Testis (tissue), 3 donors: Measurements from ENCODE around the gene TELO2. TPM values are rescaled to one million over a fixed set of nuclear protein-coding genes. Genes with fewer than 3 reads are reported as not detected.

ENCODE experiments used
- DNase-seq: peaks from one replicate; pipeline ENCODE4 v3.0.0-alpha.2; 2019
- H3K27ac ChIP-seq, 2 donors: fragments of 200-600 bp; sonication (generic); one replicate each; pipeline ENCODE4 v1.5.1; 2019
- H3K27me3 ChIP-seq: fragments of 200-600 bp; sonication (generic); one replicate; pipeline ENCODE4 v1.5.1; 2019
- H3K36me3 ChIP-seq: fragments of 200-600 bp; sonication (generic); one replicate; pipeline ENCODE4 v1.5.1; 2017; ENCODE audit warnings: low read depth; ENCODE audit errors: missing control alignments
- H3K4me1 ChIP-seq: fragments of 200-600 bp; sonication (generic); one replicate; pipeline ENCODE4 v1.5.1; 2019
- H3K4me3 ChIP-seq, 2 donors: fragments of 200-600 bp; sonication (generic); one replicate each; pipeline ENCODE4 v1.5.1; 2017 to 2019
- H3K9me3 ChIP-seq: fragments of 200-600 bp; sonication (generic); one replicate; pipeline ENCODE4 v1.5.1; 2017
- CTCF ChIP-seq, 3 experiments: fragments of 450-650 bp in 2 of 3; fragments of 200-600 bp in 1 of 3; sonication (generic) in 1 of 3; IDR thresholded peaks; one replicate each; pipeline ENCODE4 v1.5.1; 2016 to 2019; ENCODE audit warnings: antibody characterized with exemption in 3 of 3, mild to moderate bottlenecking in 2 of 3, moderate library complexity in 1 of 3
- POLR2A ChIP-seq: fragments of 450-650 bp; IDR thresholded peaks from one replicate; pipeline ENCODE4 v1.6.1; 2017; ENCODE audit warnings: antibody characterized with exemption, mild to moderate bottlenecking, moderate library complexity
- WGBS, 2 donors: methylation state at CpG; one replicate each; pipeline ENCODE4 v1.1.5; 2018; 5-methylcytosine and 5-hydroxymethylcytosine counted together
- intact Hi-C: fragments of 100-400 bp; cut with DNase I; formaldehyde crosslinking; loops from one replicate; pipeline ENCODE4 v1.15.1; 2023; ENCODE audit warnings: low total_unique reads
- polyA plus RNA-seq: library from polyadenylated mRNA; stranded (reverse); fragments of 350-450 nt; fragmentation: Illumina TruSeq; extraction: RNeasy Lipid Tissue Mini Kit (QIAGEN cat#74804); gene quantifications from one replicate; pipeline ENCODE4 v1.2.3, GENCODE V29; 2014; ENCODE audit warnings: low read depth, low replicate concordance; ENCODE audit not compliant: insufficient read depth
- total RNA-seq, 2 donors: library from RNA; depleted of rRNA; stranded (reverse); fragments of >200 nt; gene quantifications; one replicate each; pipeline ENCODE4 v1.2.3, GENCODE V29; 2016

TELO2 gene
- total and polyA plus RNA-seq, 3 donors from 2014 or later: 25.7 to 46.0 (median 45.2) TPM

- TF ChIP-seq POLR2A (no peak), CTCF (IDR thresholded peaks at IDR 0.05) (no peak)
- H3K27me3 ChIP-seq: no peaks in the 10 kb centered on the region
- peak overlapping the region in 1 of 2 donors; percentile 36 for H3K4me3 ChIP-seq
- H3K36me3 ChIP-seq: no peaks in the 10 kb centered on the region
- WGBS, 2 donors: 54 to 87% methylated on average over 22 to 39 of the region's 39 CpGs
- peaks cover 15% of the 10 kb centered on the region for H3K4me1 ChIP-seq
- no peak overlapping the region for H3K27ac ChIP-seq
- H3K9me3 ChIP-seq: no peaks in the 10 kb centered on the region
- intact Hi-C loops: no loop called here
- DNase-seq: no peak
These were observed 2.2 kb downstream of the TELO2 start for GRCh38 chr16:1495211-1495888.

- peak overlapping the region in 1 of 2 donors; percentile 36 for H3K4me3 ChIP-seq
- TF ChIP-seq CTCF (IDR thresholded peaks at IDR 0.05) (no peak), POLR2A (no peak)
- H3K27me3 ChIP-seq: no peaks in the 10 kb centered on the region
- no peaks in the 10 kb centered on the region for H3K9me3 ChIP-seq
- 67 to 74% methylated on average over 15 to 25 of the region's 25 CpGs for WGBS, 2 donors
- H3K4me1 ChIP-seq: peaks cover 15% of the 10 kb centered on the region
- no peak overlapping the region for H3K27ac ChIP-seq
- H3K36me3 ChIP-seq: no peaks in the 10 kb centered on the region
- intact Hi-C loops: no loop called here
- DNase-seq: no peak
These were observed 2.7 kb downstream of the TELO2 start for GRCh38 chr16:1495889-1496262.

- H3K27me3 ChIP-seq: no peaks in the 10 kb centered on the region
- H3K27ac ChIP-seq: no peak overlapping the region
- DNase-seq: no peak
- no peak overlapping the region for H3K4me3 ChIP-seq
- intact Hi-C loops: no loop called here
- H3K36me3 ChIP-seq: no peaks in the 10 kb centered on the region
- WGBS, 2 donors: 85 to 86% methylated on average over 24 to 25 of the region's 25 CpGs
- H3K9me3 ChIP-seq: no peaks in the 10 kb centered on the region
- peaks cover 15% of the 10 kb centered on the region for H3K4me1 ChIP-seq
- TF ChIP-seq POLR2A (no peak), CTCF (IDR thresholded peaks at IDR 0.05) (no peak)
These were observed 3.3 kb downstream of the TELO2 start for GRCh38 chr16:1496464-1496863.

GRCh38 chr16:1497014-1497598 lies 3.9 kb downstream of the TELO2 start:
- H3K36me3 ChIP-seq: no peaks in the 10 kb centered on the region
- intact Hi-C loops: no loop called here
- no peak for TF ChIP-seq POLR2A
- TF ChIP-seq CTCF (IDR thresholded peaks at IDR 0.05): no peak
- WGBS, 2 donors: 86 to 87% methylated on average over 11 to 17 of the region's 21 CpGs
- no peak for DNase-seq
- no peak overlapping the region for H3K4me3 ChIP-seq
- no peak overlapping the region for H3K27ac ChIP-seq
- peaks cover 15% of the 10 kb centered on the region for H3K4me1 ChIP-seq
- no peaks in the 10 kb centered on the region for H3K27me3 ChIP-seq
- H3K9me3 ChIP-seq: no peaks in the 10 kb centered on the region
